Neural progenitor cell (in vitro differentiated cells): ENCODE results near the gene TFAM. TPM values are rescaled to one million over a fixed set of nuclear protein-coding genes. Genes with fewer than 3 reads are reported as not detected.
A peak's percentile ranks its signal among the peaks of the same experiment; 100 is the strongest.

Source experiments
- DNase-seq: peaks from one replicate; pipeline ENCODE4 v3.0.0-alpha.2; 2016; ENCODE audit warnings: low spot score
- H2AFZ ChIP-seq: fragments of 200-600 bp; sonication (generic); replicated peaks from 2 replicates; pipeline ENCODE4 v1.6.1; 2016; ENCODE audit warnings: antibody characterized with exemption
- H3F3A ChIP-seq: fragments of 200-600 bp; sonication (generic); 2 replicates; pipeline ENCODE4 v1.6.1; 2016; ENCODE audit warnings: antibody characterized with exemption, low read depth
- H3K27ac ChIP-seq: fragments of 200-600 bp; sonication (generic); 2 replicates; pipeline ENCODE4 v1.5.1; 2016; ENCODE audit warnings: mild to moderate bottlenecking
- H3K27me3 ChIP-seq: fragments of 200-600 bp; sonication (generic); 2 replicates; pipeline ENCODE4 v1.6.1; 2016; ENCODE audit warnings: mild to moderate bottlenecking, moderate library complexity
- H3K36me3 ChIP-seq: fragments of 200-600 bp; sonication (generic); 2 replicates; pipeline ENCODE4 v1.5.1; 2016
- H3K4me1 ChIP-seq: fragments of 200-600 bp; sonication (generic); 2 replicates; pipeline ENCODE4 v1.6.1; 2016; ENCODE audit warnings: mixed run types
- H3K4me2 ChIP-seq: fragments of 200-600 bp; sonication (generic); 2 replicates; pipeline ENCODE4 v1.6.1; 2016
- H3K4me3 ChIP-seq: fragments of 200-600 bp; sonication (generic); 2 replicates; pipeline ENCODE4 v1.5.1; 2016
- H3K79me2 ChIP-seq: fragments of 200-600 bp; sonication (generic); 2 replicates; pipeline ENCODE4 v1.6.1; 2016; ENCODE audit warnings: low read depth
- H3K9ac ChIP-seq: fragments of 200-600 bp; sonication (generic); 2 replicates; pipeline ENCODE4 v1.6.1; 2016
- H3K9me3 ChIP-seq: fragments of 200-600 bp; sonication (generic); 2 replicates; pipeline ENCODE4 v1.5.1; 2016; ENCODE audit warnings: low read depth
- H4K20me1 ChIP-seq: fragments of 200-600 bp; sonication (generic); 2 replicates; pipeline ENCODE4 v1.6.1; 2016; ENCODE audit warnings: low read depth
- H3K27ac Mint-ChIP-seq: 3 replicates; pipeline ENCODE4 v1.8.0; 2021; ENCODE audit warnings: mixed read lengths
- H3K27me3 Mint-ChIP-seq: 2 replicates; pipeline ENCODE4 v1.8.0; 2022; ENCODE audit warnings: low read depth, mild to moderate bottlenecking, inconsistent platforms, moderate library complexity, mixed read lengths; ENCODE audit not compliant: insufficient read depth
- H3K36me3 Mint-ChIP-seq: 3 replicates; pipeline ENCODE4 v1.8.0; 2021; ENCODE audit warnings: mixed read lengths
- H3K4me1 Mint-ChIP-seq: 3 replicates; pipeline ENCODE4 v1.8.0; 2021; ENCODE audit warnings: mixed read lengths
- H3K4me3 Mint-ChIP-seq: 3 replicates; pipeline ENCODE4 v1.8.0; 2021; ENCODE audit warnings: mild to moderate bottlenecking, moderate library complexity, mixed read lengths
- H3K9me3 Mint-ChIP-seq: 3 replicates; pipeline ENCODE4 v1.8.0; 2020; ENCODE audit warnings: mixed read lengths
- CTCF ChIP-seq: fragments of 200-600 bp; sonication (generic); IDR thresholded peaks from 2 replicates; pipeline ENCODE4 v1.5.1; 2017; ENCODE audit warnings: antibody characterized with exemption, mild to moderate bottlenecking
- EZH2 ChIP-seq: fragments of 200-600 bp; sonication (generic); IDR thresholded peaks from 2 replicates; pipeline ENCODE4 v1.6.1; 2017; ENCODE audit warnings: antibody characterized with exemption, mild to moderate bottlenecking, moderate library complexity
- EZH2phosphoT487 ChIP-seq: fragments of 200-600 bp; sonication (generic); IDR thresholded peaks from 2 replicates; pipeline ENCODE4 v1.6.1; 2017; ENCODE audit warnings: antibody characterized with exemption
- total RNA-seq: library from RNA; depleted of rRNA; stranded (reverse); fragments of >200 nt; gene quantifications from 2 replicates; pipeline ENCODE4 v1.2.3, GENCODE V29; 2015; ENCODE audit warnings: low replicate concordance

Gene TFAM
- total RNA-seq, 1 donor from 2014 or later = 61.2 TPM

DNA sequence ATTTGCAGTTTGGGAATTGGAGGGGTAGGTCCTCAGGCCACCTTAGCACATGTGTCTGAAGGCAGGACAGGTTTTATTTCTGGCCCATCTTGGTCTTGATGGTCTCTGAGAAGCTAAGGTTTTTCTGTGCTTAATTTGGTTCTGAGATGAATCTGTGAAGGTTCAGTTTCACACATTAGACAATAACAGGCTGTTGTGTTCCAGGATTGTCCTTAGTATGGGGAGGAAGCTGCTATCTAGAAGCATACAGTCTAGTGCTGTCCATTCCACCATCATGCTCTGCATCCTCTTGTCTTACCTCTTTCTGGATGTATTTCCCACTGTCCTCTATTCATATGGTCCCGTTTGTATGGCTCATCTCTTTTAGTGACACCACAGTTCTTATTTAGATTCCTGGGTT lies 43.3 kb upstream of the TFAM start:
- H3K4me1 ChIP-seq = no peaks in the 10 kb centered on the region
- H3K9me3 Mint-ChIP-seq = no peaks in the 10 kb centered on the region
- peaks cover 87% of the 10 kb centered on the region for H3K79me2 ChIP-seq
- H3K4me3 Mint-ChIP-seq = no peak overlapping the region
- no peak overlapping the region for H3K27ac ChIP-seq
- H3K36me3 ChIP-seq = no peaks in the 10 kb centered on the region
- H3K36me3 Mint-ChIP-seq = peaks cover 12% of the 10 kb centered on the region
- peaks cover 16% of the 10 kb centered on the region for H4K20me1 ChIP-seq
- no peak overlapping the region for H3K27ac Mint-ChIP-seq
- no peak overlapping the region for H3K4me3 ChIP-seq
- H3F3A ChIP-seq = no peaks in the 10 kb centered on the region
- no peak for TF ChIP-seq EZH2
- no peak for TF ChIP-seq EZH2phosphoT487
- TF ChIP-seq CTCF = no peak
- no peak overlapping the region for H3K4me2 ChIP-seq
- H3K27me3 Mint-ChIP-seq = no peaks in the 10 kb centered on the region
- DNase-seq = no peak
- H2AFZ ChIP-seq = no peak overlapping the region
- no peaks in the 10 kb centered on the region for H3K9me3 ChIP-seq
- no peaks in the 10 kb centered on the region for H3K4me1 Mint-ChIP-seq
- H3K9ac ChIP-seq = no peak overlapping the region
- no peaks in the 10 kb centered on the region for H3K27me3 ChIP-seq

DNA sequence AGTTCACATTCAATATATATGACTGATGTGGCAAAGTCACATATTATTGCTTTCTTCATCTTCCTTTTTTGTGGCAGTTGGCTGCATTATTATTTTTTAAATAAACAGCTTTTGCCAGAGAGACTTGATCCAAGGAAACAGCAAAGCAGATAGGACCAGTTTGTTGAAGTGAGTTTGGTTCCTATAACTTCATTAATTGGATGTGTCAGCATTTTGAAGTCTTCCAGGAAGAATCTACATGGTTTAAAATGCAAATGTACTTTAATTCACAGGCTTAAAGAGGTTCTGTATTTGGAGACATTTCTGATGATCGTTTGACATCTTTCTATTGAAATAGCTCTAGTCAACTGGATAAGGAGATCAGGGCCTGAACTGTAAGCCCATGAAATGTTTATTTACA lies 37.2 kb upstream of the TFAM start:
- no peak overlapping the region for H2AFZ ChIP-seq
- no peaks in the 10 kb centered on the region for H3K9me3 ChIP-seq
- DNase-seq = peak; percentile 5
- peak overlapping the region; percentile 87 for H3K27ac ChIP-seq
- H3K9me3 Mint-ChIP-seq = no peaks in the 10 kb centered on the region
- peaks cover 2% of the 10 kb centered on the region for H3K27me3 Mint-ChIP-seq
- H3K36me3 Mint-ChIP-seq = peaks cover 12% of the 10 kb centered on the region
- H3K36me3 ChIP-seq = no peaks in the 10 kb centered on the region
- no peaks in the 10 kb centered on the region for H3K27me3 ChIP-seq
- peaks cover 11% of the 10 kb centered on the region for H3F3A ChIP-seq
- peaks cover 20% of the 10 kb centered on the region for H3K4me1 ChIP-seq
- H3K4me1 Mint-ChIP-seq = peaks cover 13% of the 10 kb centered on the region
- H3K4me2 ChIP-seq = peak overlapping the region; percentile 70
- H4K20me1 ChIP-seq = no peaks in the 10 kb centered on the region
- H3K9ac ChIP-seq = no peak overlapping the region
- no peak overlapping the region for H3K4me3 ChIP-seq
- H3K4me3 Mint-ChIP-seq = no peak overlapping the region
- no peak overlapping the region for H3K27ac Mint-ChIP-seq
- H3K79me2 ChIP-seq = peaks cover 84% of the 10 kb centered on the region
- TF ChIP-seq EZH2 = no peak
- TF ChIP-seq EZH2phosphoT487 = no peak
- no peak for TF ChIP-seq CTCF

DNA sequence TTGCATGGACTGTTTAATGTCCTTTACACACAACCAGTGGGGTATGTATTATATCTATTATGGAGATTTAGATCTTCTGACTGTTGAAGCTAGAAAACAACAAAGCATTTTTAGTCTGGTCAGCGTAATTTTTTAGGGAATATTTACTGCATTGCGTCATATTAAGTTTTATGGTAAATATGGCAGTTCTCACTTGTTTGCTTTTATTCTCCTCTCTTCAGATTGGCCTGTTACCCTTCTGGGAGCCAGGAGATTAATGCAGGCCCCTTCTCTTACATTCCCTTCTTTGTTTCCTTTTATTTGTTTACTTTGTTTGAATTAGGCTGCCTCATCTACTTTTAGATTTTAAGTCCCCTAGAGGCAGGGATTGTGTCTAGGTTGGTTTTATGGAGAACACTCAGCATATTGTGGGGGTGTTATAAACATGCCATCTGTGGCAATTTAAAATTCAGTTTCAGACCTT lies 36.6 kb upstream of the TFAM start:
- peaks cover 11% of the 10 kb centered on the region for H3F3A ChIP-seq
- Mint-ChIP-seq H3K4me3 (no peak overlapping the region), H3K4me1 (peaks cover 13% of the 10 kb centered on the region), H3K36me3 (peaks cover 12% of the 10 kb centered on the region), H3K27ac (no peak overlapping the region), H3K9me3 (no peaks in the 10 kb centered on the region), H3K27me3 (peaks cover 2% of the 10 kb centered on the region)
- no peak overlapping the region for H2AFZ ChIP-seq
- no peak overlapping the region for H3K9ac ChIP-seq
- peak overlapping the region; percentile 25 for H3K4me3 ChIP-seq
- H3K4me2 ChIP-seq = peak overlapping the region; percentile 70
- H3K4me1 ChIP-seq = peaks cover 20% of the 10 kb centered on the region
- no peak for TF ChIP-seq EZH2
- no peak for TF ChIP-seq EZH2phosphoT487
- no peak for TF ChIP-seq CTCF
- peak; percentile 48 for DNase-seq
- no peaks in the 10 kb centered on the region for H3K27me3 ChIP-seq
- peaks cover 84% of the 10 kb centered on the region for H3K79me2 ChIP-seq
- H3K36me3 ChIP-seq = no peaks in the 10 kb centered on the region
- peaks cover 1% of the 10 kb centered on the region for H4K20me1 ChIP-seq
- peak overlapping the region; percentile 87 for H3K27ac ChIP-seq
- H3K9me3 ChIP-seq = no peaks in the 10 kb centered on the region
